A549 (cell line): Measurements from ENCODE around the gene KCNQ5. TPM values are rescaled to one million over a fixed set of nuclear protein-coding genes. Genes with fewer than 3 reads are reported as not detected.
A peak's percentile ranks its signal among the peaks of the same experiment; 100 is the strongest.

Experiments
- ATAC-seq, 2 experiments: fragments of 200-7000 bp in 1 of 2; fragments of >200 bp in 1 of 2; cut with Nextera tagmentation in 1 of 2; cut with Tn5 transposase in 1 of 2; 3 replicates each; pipeline versions ENCODE4 v1.8.0 to v1.9.1; 2018 to 2020; ENCODE audit warnings: mild to moderate bottlenecking in 1 of 2, moderate library complexity in 1 of 2
- CTCF ChIA-PET: fragments of 300-600 bp; sonication (Branson Sonifier 250); formaldehyde crosslinking; extraction: SDS; loops from one replicate; lab custom pipeline; 2021; ENCODE audit warnings: antibody characterized with exemption, inconsistent platforms; lab: Yijun Ruan, JAX
- POLR2A ChIA-PET: fragments of 350-600 bp; formaldehyde crosslinking; extraction: SDS; loops from one replicate; lab custom pipeline; 2021; ENCODE audit warnings: antibody characterized with exemption, inconsistent platforms; lab: Yijun Ruan, JAX
- DNase-seq, 2 experiments: peaks; one replicate each; pipeline versions ENCODE4 v3.0.0 to v3.0.0-alpha.2; 2011 to 2016; ENCODE audit warnings: low read depth in 1 of 2, low spot score in 1 of 2
- FAIRE-seq: peaks from 2 replicates; lab custom pipeline; 2011; peaks lifted over from hg19 to GRCh38; lab: Jason Lieb, UNC
- H3K27ac ChIP-seq, 2 experiments: fragments of >200 bp; sonication (Bioruptor Twin); formaldehyde crosslinking; 3 replicates each; pipeline ENCODE4 v1.5.1; 2016 to 2017
- H3K4me1 ChIP-seq: fragments of >200 bp; sonication (Bioruptor Twin); formaldehyde crosslinking; 3 replicates; pipeline ENCODE4 v1.6.1; 2016
- H3K4me2 ChIP-seq: fragments of >200 bp; sonication (Bioruptor Twin); formaldehyde crosslinking; 3 replicates; pipeline ENCODE4 v1.6.1; 2016
- H3K4me3 ChIP-seq: fragments of >200 bp; sonication (Bioruptor Twin); formaldehyde crosslinking; 3 replicates; pipeline ENCODE4 v1.5.1; 2016
- H3K9me3 ChIP-seq: fragments of >200 bp; sonication (Bioruptor Twin); formaldehyde crosslinking; 3 replicates; pipeline ENCODE4 v1.6.1; 2016
- BHLHE40 ChIP-seq: IDR thresholded peaks from 2 replicates; pipeline ENCODE4 v1.6.1; 2012; ENCODE audit warnings: low read depth, low read length, inconsistent platforms
- CEBPB ChIP-seq, 2 experiments: fragments of >200 bp in 1 of 2; sonication (Bioruptor Twin) in 1 of 2; formaldehyde crosslinking in 1 of 2; IDR thresholded peaks; 2 replicates each; pipeline ENCODE4 v1.6.1; 2012 to 2016
- CTCF ChIP-seq: fragments of >200 bp; sonication (Bioruptor Twin); formaldehyde crosslinking; IDR thresholded peaks from 3 replicates; pipeline ENCODE4 v1.5.1; 2016
- EHF ChIP-seq: fragments of 250-450 bp; sonication (Bioruptor Pico); IDR thresholded peaks from 2 replicates; pipeline ENCODE4 v1.5.0; 2020; ENCODE audit warnings: mild to moderate bottlenecking
- EHMT2 ChIP-seq: fragments of 200-600 bp; sonication (generic); IDR thresholded peaks from 2 replicates; pipeline ENCODE4 v1.6.1; 2016; ENCODE audit warnings: antibody characterized with exemption, low read depth, mild to moderate bottlenecking, moderate library complexity
- EP300 ChIP-seq, 2 experiments: fragments of >200 bp; sonication (Bioruptor Twin); formaldehyde crosslinking; IDR thresholded peaks; 2 replicates in 1 of 2; 3 replicates in 1 of 2; pipeline ENCODE4 v1.6.1; 2016 to 2017
- GATA3 ChIP-seq: IDR thresholded peaks from 2 replicates; pipeline ENCODE4 v1.6.1; 2012; ENCODE audit warnings: borderline replicate concordance
- HEYL ChIP-seq: fragments of 250-450 bp; sonication (Bioruptor Pico); IDR thresholded peaks from 2 replicates; pipeline ENCODE4 v1.8.0; 2021; ENCODE audit warnings: mild to moderate bottlenecking, moderate library complexity
- HOXA7 ChIP-seq: fragments of 250-450 bp; sonication (Bioruptor Pico); IDR thresholded peaks from 2 replicates; pipeline ENCODE4 v1.5.0; 2020; ENCODE audit warnings: mild to moderate bottlenecking, moderate library complexity
- HOXB5 ChIP-seq: fragments of 250-450 bp; sonication (Bioruptor Pico); IDR thresholded peaks from 2 replicates; pipeline ENCODE4 v1.5.0; 2020; ENCODE audit warnings: mild to moderate bottlenecking, moderate library complexity
- JUNB ChIP-seq: fragments of >200 bp; sonication (Bioruptor Twin); formaldehyde crosslinking; IDR thresholded peaks from 2 replicates; pipeline ENCODE4 v1.6.1; 2016
- KDM1A ChIP-seq: fragments of 200-600 bp; sonication (generic); IDR thresholded peaks from 2 replicates; pipeline ENCODE4 v1.6.1; 2016; ENCODE audit warnings: low read depth, mild to moderate bottlenecking
- MAFK ChIP-seq: fragments of 450-650 bp; IDR thresholded peaks from 2 replicates; pipeline ENCODE4 v1.6.1; 2014; ENCODE audit not compliant: partially characterized antibody
- MAX ChIP-seq: IDR thresholded peaks from 2 replicates; pipeline ENCODE4 v1.6.1; 2012
- MAZ ChIP-seq: fragments of 150-350 bp; IDR thresholded peaks from 2 replicates; pipeline ENCODE4 v1.6.1; 2014; ENCODE audit warnings: antibody characterized with exemption, low read depth, low read length, borderline replicate concordance
- NFE2L2 ChIP-seq: fragments of 150-350 bp; conservative IDR thresholded peaks from 2 replicates; pipeline ENCODE4 v1.6.1; 2014; ENCODE audit warnings: low read length
- PHF8 ChIP-seq: fragments of 200-600 bp; sonication (generic); IDR thresholded peaks from 2 replicates; pipeline ENCODE4 v1.6.1; 2016; ENCODE audit warnings: low read depth, mild to moderate bottlenecking, antibody characterized with exemption, moderate library complexity, borderline replicate concordance
- POLR2A ChIP-seq: IDR thresholded peaks from 2 replicates; pipeline ENCODE4 v1.6.1; 2012; ENCODE audit warnings: mild to moderate bottlenecking, low read length
- RARB ChIP-seq: fragments of 250-450 bp; sonication (Bioruptor Pico); IDR thresholded peaks from 2 replicates; pipeline ENCODE4 v1.8.0; 2021; ENCODE audit warnings: mild to moderate bottlenecking, moderate library complexity
- RCOR1 ChIP-seq: fragments of 150-350 bp; IDR thresholded peaks from 2 replicates; pipeline ENCODE4 v1.6.1; 2014; ENCODE audit warnings: antibody characterized with exemption, low read length, low read depth
- RFX5 ChIP-seq: fragments of 450-650 bp; IDR thresholded peaks from 2 replicates; pipeline ENCODE4 v1.7.1; 2014; ENCODE audit warnings: antibody characterized with exemption, mild to moderate bottlenecking, moderate library complexity
- RNF2 ChIP-seq: fragments of 200-600 bp; sonication (generic); IDR thresholded peaks from 2 replicates; pipeline ENCODE4 v1.6.1; 2016; ENCODE audit warnings: low read depth, mild to moderate bottlenecking, antibody characterized with exemption, moderate library complexity, borderline replicate concordance
- SMC3 ChIP-seq: fragments of >200 bp; sonication (Bioruptor Twin); formaldehyde crosslinking; IDR thresholded peaks from 3 replicates; pipeline ENCODE4 v1.6.1; 2018; ENCODE audit warnings: inconsistent platforms
- TFCP2L1 ChIP-seq: fragments of 250-450 bp; sonication (Bioruptor Pico); IDR thresholded peaks from 2 replicates; pipeline ENCODE4 v1.5.0; 2021; ENCODE audit warnings: mild to moderate bottlenecking
- ZC3H11A ChIP-seq: fragments of 450-650 bp; IDR thresholded peaks from 2 replicates; pipeline ENCODE4 v1.6.1; 2014; ENCODE audit warnings: antibody characterized with exemption, mild to moderate bottlenecking
- WGBS: methylation state at CpG from one replicate; pipeline ENCODE4 v1.1.6; 2017; ENCODE audit errors: missing lambda C conversion rate; 5-methylcytosine and 5-hydroxymethylcytosine counted together
- polyA plus RNA-seq, 4 experiments: library from polyadenylated mRNA; depleted of rRNA in 3 of 4; stranded (reverse); fragments of >200 nt; fragmentation: RNase III in 1 of 4; extraction: RNeasy Plus Mini Kit Qiagen cat#74134 plus additional on column Dnase treatment in 1 of 4; gene quantifications; 2 replicates in 3 of 4; 3 replicates in 1 of 4; pipeline ENCODE4 v1.2.3, GENCODE V29; 2011 to 2017
- TF ChIP-seq, protein P1 (sequence below): fragments of 450-650 bp; IDR thresholded peaks from 2 replicates; pipeline ENCODE4 v1.6.1; 2014; ENCODE audit warnings: antibody characterized with exemption
- TF ChIP-seq, protein P2 (sequence below): IDR thresholded peaks from 2 replicates; pipeline ENCODE4 v1.6.1; 2012; ENCODE audit warnings: low read depth, borderline replicate concordance

KCNQ5 gene
- polyA plus RNA-seq, 2 of the 4 experiments (the other 2 are of a cell fraction), result 1.2 to 1.3 TPM

- DNase-seq (no peak), FAIRE-seq (no peak), ATAC-seq (no peak)
- H3K4me3 ChIP-seq, result no peak overlapping the region
- no peak overlapping the region for H3K27ac ChIP-seq
- ChIA-PET CTCF (interaction anchor here (2.6 to 10.1 kb wide), 2 partner anchors 514 to 562 kb away, joined by 16 to 125 read pairs; no protein-coding TSS in a partner anchor), POLR2A (no interaction called here)
- H3K4me2 ChIP-seq, result no peak overlapping the region
- 87% methylated on average over 3 of the region's 3 CpGs for WGBS
- TF ChIP-seq EHMT2, result no peak
- no peak for TF ChIP-seq MAZ
- TF ChIP-seq TFCP2L1 (CRISPR knock-in tag), result no peak
- TF ChIP-seq MAX, result no peak
- TF ChIP-seq RCOR1, result no peak
- no peak for TF ChIP-seq HOXA7 (CRISPR knock-in tag)
- no peak for TF ChIP-seq CTCF
- no peak for TF ChIP-seq RFX5
- TF ChIP-seq CEBPB (IDR thresholded peaks at IDR 0.05), result no peak
- no peak for TF ChIP-seq GATA3
- TF ChIP-seq EHF, result no peak
- no peak for TF ChIP-seq POLR2A
- no peak for TF ChIP-seq HOXB5 (CRISPR knock-in tag)
- TF ChIP-seq BHLHE40, result no peak
- TF ChIP-seq SMC3, result no peak
- no peak for TF ChIP-seq PHF8
- no peak for TF ChIP-seq JUNB
- no peak for TF ChIP-seq ZC3H11A
- no peaks in the 10 kb centered on the region for H3K9me3 ChIP-seq
- H3K4me1 ChIP-seq, result no peaks in the 10 kb centered on the region
Measured at GRCh38 chr6:72617721-72618120, 4.1 kb upstream of the KCNQ5 start.

DNA sequence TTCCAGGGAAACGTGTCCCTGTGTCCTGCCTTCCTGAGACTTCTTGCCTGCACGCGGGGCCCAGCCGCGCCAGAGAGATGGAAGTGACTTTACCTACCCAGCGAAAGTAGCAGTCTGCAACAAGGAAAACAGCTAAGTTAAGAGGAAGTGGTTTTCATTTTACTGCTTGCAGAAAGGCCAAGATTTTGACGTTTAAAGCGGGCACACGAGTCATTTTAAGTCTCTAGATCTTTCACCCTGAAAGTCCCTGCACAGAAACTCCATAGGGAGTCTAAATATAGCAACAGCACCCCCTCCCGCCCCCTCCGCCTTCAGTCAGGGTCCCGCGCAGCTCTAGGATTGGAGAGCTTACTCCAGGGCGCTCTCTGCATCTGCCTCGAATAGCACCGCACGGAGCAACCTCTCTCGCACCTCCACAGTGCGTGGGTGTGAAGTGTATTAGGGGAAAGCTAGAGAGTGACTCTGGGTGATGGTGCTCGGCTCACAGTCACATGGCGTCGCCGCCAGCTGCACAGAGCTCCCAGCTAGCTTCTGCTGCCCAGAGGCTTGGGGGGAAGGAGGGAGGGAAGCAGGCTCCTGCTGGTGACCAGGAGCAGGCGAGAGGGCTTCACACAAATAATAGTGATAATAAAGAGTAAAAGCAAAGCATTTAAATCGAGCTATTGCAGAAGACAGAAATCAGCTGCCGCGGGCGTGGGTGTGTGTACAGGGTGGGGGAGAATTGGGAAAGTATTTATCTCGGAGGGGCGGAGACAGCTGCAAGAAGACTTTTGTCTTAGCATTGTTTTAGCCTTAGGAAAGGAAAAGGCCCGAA is 1.8 kb upstream of the KCNQ5 start:
- ATAC-seq (no peak), DNase-seq (no peak), FAIRE-seq (no peak)
- no peaks in the 10 kb centered on the region for H3K9me3 ChIP-seq
- no peak overlapping the region for H3K27ac ChIP-seq
- TF ChIP-seq TFCP2L1 (CRISPR knock-in tag) (no peak), RNF2 (no peak), RARB (no peak), CEBPB (IDR thresholded peaks at IDR 0.05) (no peak), EP300 (IDR thresholded peaks at IDR 0.05) (no peak), HOXB5 (CRISPR knock-in tag) (no peak)
- peaks cover 6% of the 10 kb centered on the region; the same call in 1 of the 3 replicates for H3K4me1 ChIP-seq
- H3K4me2 ChIP-seq, result no peak overlapping the region
- ChIA-PET CTCF (interaction anchor here (0.9 to 10.1 kb wide), 6 partner anchors 40 to 656 kb away, joined by 3 to 125 read pairs (median 3); no protein-coding TSS in a partner anchor), POLR2A (no interaction called here)
- 87% methylated on average over 30 of the region's 31 CpGs for WGBS
- H3K4me3 ChIP-seq, result no peak overlapping the region

- H3K4me2 ChIP-seq, result peak overlapping the region; percentile 91
- no peak for ATAC-seq
- TF ChIP-seq RFX5 (no peak), MAFK (no peak), NFE2L2 (no peak), HEYL (CRISPR knock-in tag) (no peak), KDM1A (no peak)
- TF ChIP-seq, protein P1, sequence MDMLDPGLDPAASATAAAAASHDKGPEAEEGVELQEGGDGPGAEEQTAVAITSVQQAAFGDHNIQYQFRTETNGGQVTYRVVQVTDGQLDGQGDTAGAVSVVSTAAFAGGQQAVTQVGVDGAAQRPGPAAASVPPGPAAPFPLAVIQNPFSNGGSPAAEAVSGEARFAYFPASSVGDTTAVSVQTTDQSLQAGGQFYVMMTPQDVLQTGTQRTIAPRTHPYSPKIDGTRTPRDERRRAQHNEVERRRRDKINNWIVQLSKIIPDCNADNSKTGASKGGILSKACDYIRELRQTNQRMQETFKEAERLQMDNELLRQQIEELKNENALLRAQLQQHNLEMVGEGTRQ, result no peak
- TF ChIP-seq, protein P2, sequence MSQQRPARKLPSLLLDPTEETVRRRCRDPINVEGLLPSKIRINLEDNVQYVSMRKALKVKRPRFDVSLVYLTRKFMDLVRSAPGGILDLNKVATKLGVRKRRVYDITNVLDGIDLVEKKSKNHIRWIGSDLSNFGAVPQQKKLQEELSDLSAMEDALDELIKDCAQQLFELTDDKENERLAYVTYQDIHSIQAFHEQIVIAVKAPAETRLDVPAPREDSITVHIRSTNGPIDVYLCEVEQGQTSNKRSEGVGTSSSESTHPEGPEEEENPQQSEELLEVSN, result no peak
- TF ChIP-seq, all 56 proteins: peak for 0
- peak overlapping the region; percentile 72 for H3K4me3 ChIP-seq
- ChIA-PET CTCF (interaction anchor here (0.6 to 10.1 kb wide), 5 partner anchors 12 to 511 kb away, joined by 3 to 125 read pairs (median 3); no protein-coding TSS in a partner anchor), POLR2A (no interaction called here)
- whole genome bisulfite sequencing, result 60% methylated on average over 15 of the region's 21 CpGs
- DNase-seq (no peak), FAIRE-seq (no peak)
- no peaks in the 10 kb centered on the region for H3K9me3 ChIP-seq
- peaks cover 6% of the 10 kb centered on the region; the same call in 1 of the 3 replicates for H3K4me1 ChIP-seq
- H3K27ac ChIP-seq, result peak overlapping the region in 1 of 2 experiments; percentile 89; a peak in 4 of 6 replicates
Measured at GRCh38 chr6:72620871-72621290, 983 bp upstream of the KCNQ5 start.
